Measurements from ENCODE around the gene VPS37B.
A peak's percentile ranks its signal among the peaks of the same experiment; 100 is the strongest.
"Not testable (repeated sequence)": the region's sequence is repeated elsewhere in the genome, so short reads cannot be mapped to it uniquely, and the experiment has no call there.

Gene VPS37B

DNA sequence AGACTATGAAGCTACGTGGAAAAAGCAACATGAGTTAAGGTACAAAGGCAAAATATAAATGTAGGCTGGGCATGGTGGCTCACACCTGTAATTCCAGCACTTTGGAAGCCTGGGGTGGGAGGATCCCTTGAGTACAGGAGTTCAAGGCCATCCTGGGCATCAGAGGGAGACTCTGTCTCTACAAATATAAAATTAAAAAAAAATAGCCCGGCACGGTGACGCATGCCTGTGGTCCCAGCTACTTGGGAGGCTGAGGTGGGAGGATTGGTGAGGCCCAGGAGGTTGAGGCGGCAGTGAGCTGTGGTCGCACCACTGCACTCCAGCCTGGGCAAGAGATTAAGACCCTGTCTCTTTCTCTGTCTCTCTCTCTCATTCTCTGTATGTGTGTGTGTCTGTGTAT, 4.0 kb upstream of the VPS37B start:
- no peak overlapping the region for H3K27ac Mint-ChIP-seq
- H3K4me1 Mint-ChIP-seq: peaks cover 21% of the 10 kb centered on the region
- H3K9me3 Mint-ChIP-seq: no peaks in the 10 kb centered on the region
- peaks cover 15% of the 10 kb centered on the region for H3K27me3 Mint-ChIP-seq (ENCODE audit: low read depth)
- H3K36me3 Mint-ChIP-seq (ENCODE audit: low read depth): no peaks in the 10 kb centered on the region
- no peak overlapping the region for H3K4me3 Mint-ChIP-seq
- TF ChIP-seq, protein P1, sequence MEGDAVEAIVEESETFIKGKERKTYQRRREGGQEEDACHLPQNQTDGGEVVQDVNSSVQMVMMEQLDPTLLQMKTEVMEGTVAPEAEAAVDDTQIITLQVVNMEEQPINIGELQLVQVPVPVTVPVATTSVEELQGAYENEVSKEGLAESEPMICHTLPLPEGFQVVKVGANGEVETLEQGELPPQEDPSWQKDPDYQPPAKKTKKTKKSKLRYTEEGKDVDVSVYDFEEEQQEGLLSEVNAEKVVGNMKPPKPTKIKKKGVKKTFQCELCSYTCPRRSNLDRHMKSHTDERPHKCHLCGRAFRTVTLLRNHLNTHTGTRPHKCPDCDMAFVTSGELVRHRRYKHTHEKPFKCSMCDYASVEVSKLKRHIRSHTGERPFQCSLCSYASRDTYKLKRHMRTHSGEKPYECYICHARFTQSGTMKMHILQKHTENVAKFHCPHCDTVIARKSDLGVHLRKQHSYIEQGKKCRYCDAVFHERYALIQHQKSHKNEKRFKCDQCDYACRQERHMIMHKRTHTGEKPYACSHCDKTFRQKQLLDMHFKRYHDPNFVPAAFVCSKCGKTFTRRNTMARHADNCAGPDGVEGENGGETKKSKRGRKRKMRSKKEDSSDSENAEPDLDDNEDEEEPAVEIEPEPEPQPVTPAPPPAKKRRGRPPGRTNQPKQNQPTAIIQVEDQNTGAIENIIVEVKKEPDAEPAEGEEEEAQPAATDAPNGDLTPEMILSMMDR (IDR thresholded peaks at IDR 0.05; ENCODE audit: unreplicated experiment in 3 of 3): no peak

DNA sequence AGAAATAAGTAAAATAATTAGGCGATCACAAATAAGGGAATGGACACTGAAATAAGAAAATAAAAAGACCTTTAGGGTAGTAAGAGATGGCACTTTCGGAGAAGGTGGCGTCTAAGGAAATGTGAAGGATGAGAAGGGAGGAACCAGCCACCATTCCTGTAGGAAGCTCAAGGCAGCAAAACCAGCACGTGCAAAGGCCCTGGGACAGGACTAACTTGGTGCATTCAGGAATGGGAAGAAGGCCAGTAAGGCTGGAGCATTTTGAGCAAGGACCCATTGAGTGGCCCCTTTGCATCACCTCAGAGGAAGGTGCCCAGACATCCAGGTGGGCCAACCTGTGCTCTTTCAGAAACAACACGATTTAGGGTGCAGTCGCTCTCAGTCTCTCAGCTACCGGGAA, 738 bp upstream of the VPS37B start:
- no peaks in the 10 kb centered on the region for H3K9me3 Mint-ChIP-seq
- peaks cover 43% of the 10 kb centered on the region for H3K4me1 Mint-ChIP-seq
- H3K4me3 Mint-ChIP-seq: peak overlapping the region; percentile 90 to 94 (median 91)
- H3K27ac Mint-ChIP-seq: peak overlapping the region; percentile 49 to 86 (median 80)
- no peaks in the 10 kb centered on the region for H3K36me3 Mint-ChIP-seq (ENCODE audit: low read depth)
- H3K27me3 Mint-ChIP-seq (ENCODE audit: low read depth): peaks cover 5% of the 10 kb centered on the region
- TF ChIP-seq, protein P1 (IDR thresholded peaks at IDR 0.05; ENCODE audit: unreplicated experiment in 3 of 3): no peak

GRCh38 chr12:122895320-122895703, 612 bp downstream of the VPS37B start:
- TF ChIP-seq, protein P1 (IDR thresholded peaks at IDR 0.05; ENCODE audit: unreplicated experiment in 3 of 3): no peak
- Mint-ChIP-seq H3K9me3 (no peaks in the 10 kb centered on the region), H3K27me3 (ENCODE audit: low read depth) (peaks cover 5% of the 10 kb centered on the region), H3K4me1 (peaks cover 56% of the 10 kb centered on the region), H3K4me3 (peak overlapping the region; percentile 90 to 94 (median 91)), H3K36me3 (ENCODE audit: low read depth) (no peaks in the 10 kb centered on the region), H3K27ac (peak overlapping the region; percentile 49 to 86 (median 80))

- Mint-ChIP-seq H3K27ac (peak overlapping the region; percentile 80 to 86 (median 84)), H3K9me3 (no peaks in the 10 kb centered on the region), H3K4me1 (peaks cover 62% of the 10 kb centered on the region), H3K36me3 (ENCODE audit: low read depth) (no peaks in the 10 kb centered on the region), H3K4me3 (peak overlapping the region; percentile 90 to 94 (median 91)), H3K27me3 (ENCODE audit: low read depth) (peaks cover 2% of the 10 kb centered on the region)
- TF ChIP-seq, protein P1 (IDR thresholded peaks at IDR 0.05; ENCODE audit: unreplicated experiment in 3 of 3): no peak
These were observed 1.5 kb downstream of the VPS37B start for GRCh38 chr12:122894193-122895121.

- Mint-ChIP-seq H3K27ac (peak overlapping the region; percentile 80 to 86 (median 84)), H3K4me3 (peak overlapping the region; percentile 90 to 94 (median 91)), H3K9me3 (no peaks in the 10 kb centered on the region), H3K27me3 (ENCODE audit: low read depth) (no peaks in the 10 kb centered on the region), H3K36me3 (ENCODE audit: low read depth) (no peaks in the 10 kb centered on the region), H3K4me1 (peaks cover 66% of the 10 kb centered on the region)
- TF ChIP-seq, protein P1 (IDR thresholded peaks at IDR 0.05; ENCODE audit: unreplicated experiment in 3 of 3): no peak
These were observed 2.4 kb downstream of the VPS37B start for GRCh38 chr12:122893208-122894153.

DNA sequence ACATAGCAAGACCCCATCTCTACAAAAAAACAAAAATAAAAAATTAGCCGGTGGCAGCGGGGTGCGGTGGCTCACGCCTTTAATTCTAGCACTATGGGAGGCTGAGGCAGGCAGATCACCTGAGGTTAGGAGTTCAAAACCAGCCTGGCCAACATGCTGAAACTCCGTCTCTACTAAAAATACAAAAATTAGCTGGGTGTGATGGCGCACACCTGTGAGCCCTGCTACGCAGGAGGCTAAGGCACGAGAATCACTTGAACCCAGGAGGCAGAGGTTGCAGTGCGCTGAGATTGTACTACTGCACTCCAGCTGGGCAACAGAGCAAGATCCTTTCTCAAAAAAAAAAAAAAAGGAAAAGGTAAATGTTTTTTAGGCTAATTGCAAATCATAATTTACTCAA, 3.2 kb downstream of the VPS37B start:
- Mint-ChIP-seq H3K4me1 (peaks cover 68% of the 10 kb centered on the region), H3K27ac (peak overlapping the region; percentile 80 to 86 (median 85)), H3K4me3 (peak overlapping the region; percentile 45 to 83 (median 62))
- not testable (repeated sequence) for H3K27me3 Mint-ChIP-seq (ENCODE audit: low read depth); H3K36me3 Mint-ChIP-seq (ENCODE audit: low read depth); H3K9me3 Mint-ChIP-seq
